Right renal pelvis (tissue), 4 donors: Measurements from ENCODE around the gene SNRPB2. TPM values are rescaled to one million over a fixed set of nuclear protein-coding genes. Genes with fewer than 3 reads are reported as not detected.

Experiments
- DNase-seq, 4 donors: peaks; one replicate each; pipeline ENCODE4 v3.0.0-alpha.2; 2013; ENCODE audit warnings: low read depth in 4 of 4, low spot score in 3 of 4, missing footprints in 1 of 4
- polyA plus RNA-seq, 4 donors: library from polyadenylated mRNA; unstranded; fragments of 120-200 nt; gene quantifications; one replicate each; pipeline ENCODE4 v1.2.1, GENCODE V29; 2013; ENCODE audit not compliant: insufficient read length in 4 of 4

SNRPB2 gene
- polyA plus RNA-seq = 100 to 1,000 TPM; 107 to 128 (median 124) TPM

GRCh38 chr20:16729565-16730460, at the start of gene SNRPB2:
SNRPB2 (plus strand) TSS chr20:16730026; CDS start chr20:16731703, 1,677 bp downstream.
- peak; percentile 88 to 90 (median 89) for DNase-seq

GRCh38 chr20:16684416-16684815, 45.4 kb upstream of the SNRPB2 start:
- no peak for DNase-seq

GRCh38 chr20:16689906-16690305, 39.9 kb upstream of the SNRPB2 start:
- DNase-seq = no peak

DNA sequence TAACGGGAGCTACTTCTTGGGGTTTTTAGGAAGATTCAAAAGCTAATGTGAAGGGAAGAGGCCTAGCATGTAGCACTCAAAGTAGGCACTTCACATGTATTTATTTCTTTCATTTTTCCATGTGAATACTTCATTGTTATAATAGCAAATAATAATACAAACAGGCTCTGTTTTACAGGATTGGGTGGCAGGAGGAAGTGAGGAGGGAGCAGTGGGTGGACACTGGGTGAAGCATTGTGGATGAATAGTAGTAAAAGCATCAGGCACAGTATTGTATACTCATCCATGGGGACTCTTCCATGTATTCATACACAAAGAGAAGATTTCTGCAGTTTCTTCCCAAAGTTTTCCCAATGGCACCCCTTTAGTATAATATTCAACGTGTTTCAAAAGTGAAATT, 38.4 kb upstream of the SNRPB2 start:
- DNase-seq = no peak

GRCh38 chr20:16692009-16692408, 37.8 kb upstream of the SNRPB2 start:
- no peak for DNase-seq

DNA sequence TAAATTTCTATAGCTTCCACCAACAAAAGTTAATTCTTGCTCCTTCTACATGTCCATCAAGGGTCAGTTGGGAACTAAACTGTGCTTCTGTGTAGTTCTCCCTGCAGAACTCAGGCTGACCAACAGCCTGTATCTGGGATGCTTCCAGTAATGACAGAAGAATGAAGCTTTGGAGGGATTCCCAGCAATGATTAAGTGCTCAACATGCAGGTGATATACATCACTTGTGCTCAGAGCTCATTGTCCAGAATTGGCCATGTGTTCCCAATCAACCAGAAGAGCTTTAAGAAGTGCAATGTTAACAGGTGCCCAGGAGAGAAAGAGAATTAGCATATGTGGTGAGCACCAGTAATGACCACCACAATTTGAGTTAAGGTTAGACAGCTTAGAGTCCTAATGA, 37.4 kb upstream of the SNRPB2 start:
- no peak for DNase-seq

- no peak for DNase-seq
Measured at GRCh38 chr20:16693278-16693677, 36.5 kb upstream of the SNRPB2 start.

GRCh38 chr20:16694161-16694560, 35.7 kb upstream of the SNRPB2 start:
- DNase-seq = no peak

DNA sequence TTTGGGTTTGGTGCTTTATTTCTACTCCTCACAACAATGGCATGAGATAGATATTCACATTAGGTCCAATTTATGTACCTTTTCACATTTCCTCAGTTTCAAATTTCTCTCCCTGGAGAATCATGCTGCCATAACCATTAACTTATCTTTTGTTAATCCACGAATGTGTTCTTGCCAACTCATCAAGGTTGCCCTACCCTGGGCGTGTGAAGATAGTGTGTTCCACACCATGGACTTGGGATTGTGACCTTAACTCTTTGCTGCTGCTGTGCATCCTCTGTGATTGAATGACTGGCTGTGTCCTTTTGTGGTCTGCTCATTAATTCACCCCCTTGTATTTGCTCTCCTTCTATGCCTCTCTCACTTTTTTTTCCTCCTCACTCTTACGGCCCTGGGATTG, 34.2 kb upstream of the SNRPB2 start:
- no peak for DNase-seq

GRCh38 chr20:16699293-16699692, 30.5 kb upstream of the SNRPB2 start:
- no peak for DNase-seq

- no peak for DNase-seq
Measured at GRCh38 chr20:16701296-16701695, 28.5 kb upstream of the SNRPB2 start.

GRCh38 chr20:16703570-16703969, 26.3 kb upstream of the SNRPB2 start:
- no peak for DNase-seq

- no peak for DNase-seq
Measured at GRCh38 chr20:16707674-16708073, 22.2 kb upstream of the SNRPB2 start.

DNA sequence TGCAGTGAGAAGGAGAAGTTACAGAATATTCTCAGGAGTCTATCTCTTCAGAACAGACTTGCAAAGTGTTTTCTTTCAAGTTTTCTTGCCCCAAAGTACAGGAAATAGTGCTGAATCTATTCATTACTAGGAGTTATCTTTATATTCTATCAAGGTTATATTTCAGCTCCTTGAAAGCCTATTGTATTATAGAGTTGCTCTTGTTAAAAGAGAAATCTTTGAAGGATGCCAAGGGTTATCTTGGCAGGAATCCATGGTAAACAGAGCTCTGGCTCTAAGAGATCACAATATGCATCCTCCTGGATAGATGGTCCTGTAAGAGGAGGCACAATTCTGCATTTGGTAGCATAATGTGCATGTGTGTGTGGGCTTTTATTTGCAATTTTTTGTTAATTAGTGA, 21.2 kb upstream of the SNRPB2 start:
- no peak for DNase-seq

DNA sequence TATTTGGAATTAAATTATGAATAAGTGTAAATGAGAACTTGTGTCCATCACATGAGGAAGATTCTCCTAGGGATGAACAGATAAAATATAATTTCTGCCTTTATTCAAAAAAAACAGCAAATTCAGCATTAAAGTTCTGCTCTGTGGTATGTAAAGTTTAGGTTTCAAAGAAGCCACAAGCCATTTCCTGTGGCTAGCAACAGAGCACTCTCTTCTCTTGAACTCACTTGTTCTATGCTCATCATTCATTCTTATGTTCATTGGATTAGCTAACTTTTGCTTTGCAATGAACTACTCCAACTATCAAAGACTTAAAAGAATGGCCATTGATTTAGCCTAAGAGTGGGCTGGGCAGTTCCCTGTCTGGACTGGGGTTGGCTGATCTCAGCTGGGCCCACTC, 20.8 kb upstream of the SNRPB2 start:
- no peak for DNase-seq

DNA sequence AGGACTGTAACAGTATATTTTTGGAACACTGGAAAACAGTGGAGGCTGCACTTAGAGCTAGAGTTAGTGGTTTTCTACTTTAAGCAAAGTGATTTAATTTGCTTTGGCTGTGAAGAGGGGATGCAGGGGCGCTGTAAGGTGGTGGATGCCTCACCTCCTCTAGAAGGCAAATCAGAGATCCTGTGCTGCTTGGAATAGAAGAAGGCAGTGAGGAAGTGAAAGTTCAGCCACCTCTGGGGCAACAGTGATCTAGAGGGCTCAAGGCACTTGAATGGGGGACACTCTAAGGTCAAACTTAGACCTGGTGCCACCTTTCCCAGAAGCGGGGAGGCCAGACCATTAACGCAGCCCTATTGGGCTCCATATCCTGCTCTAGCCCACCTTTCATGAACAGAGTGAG, 19.0 kb upstream of the SNRPB2 start:
- DNase-seq = no peak

GRCh38 chr20:16711661-16712258, 18.1 kb upstream of the SNRPB2 start:
- no peak for DNase-seq

DNA sequence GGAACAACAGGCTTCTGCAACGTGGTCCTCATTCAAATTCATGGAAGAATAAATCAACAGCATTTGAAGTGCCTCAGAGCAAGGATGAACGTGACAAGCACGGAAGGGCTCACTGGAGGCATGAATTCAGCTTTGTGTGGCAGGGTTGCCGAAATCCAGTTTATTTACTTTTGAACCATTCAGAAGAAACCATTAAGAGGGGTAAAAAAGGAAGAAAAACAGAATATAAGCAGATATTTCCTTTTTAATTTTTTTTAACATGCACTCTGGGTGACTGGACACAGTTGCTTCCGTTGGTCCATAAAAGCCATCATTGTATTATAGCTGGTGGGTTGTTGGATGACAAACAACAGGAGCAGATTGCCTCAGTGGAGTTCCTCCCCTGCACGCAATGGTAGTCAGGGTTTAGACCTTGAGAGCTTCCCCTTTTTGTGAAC, 17.3 kb upstream of the SNRPB2 start:
- no peak for DNase-seq

DNA sequence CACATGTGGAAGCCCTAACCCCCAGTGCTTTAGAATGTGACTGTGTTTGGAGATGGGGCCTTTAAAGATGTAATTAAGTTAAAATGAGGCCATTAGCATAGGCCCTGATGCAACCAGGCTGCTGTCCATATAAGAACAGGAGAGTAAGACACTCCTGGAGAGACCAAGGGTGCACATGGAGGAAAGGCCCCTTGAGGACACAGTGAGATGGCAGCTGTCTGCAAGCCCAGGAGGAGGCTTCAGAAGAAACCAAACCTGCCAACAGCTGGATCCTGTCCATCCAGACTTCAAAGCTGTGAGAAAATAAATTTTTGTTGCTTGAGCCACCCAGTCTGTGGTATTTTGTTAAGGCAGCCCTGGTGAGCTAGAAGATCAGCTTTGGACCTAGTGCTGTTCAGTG, 16.8 kb upstream of the SNRPB2 start:
- DNase-seq = no peak

- no peak for DNase-seq
Measured at GRCh38 chr20:16714242-16714641, 15.6 kb upstream of the SNRPB2 start.

GRCh38 chr20:16714751-16715150, 15.1 kb upstream of the SNRPB2 start:
- no peak for DNase-seq

DNA sequence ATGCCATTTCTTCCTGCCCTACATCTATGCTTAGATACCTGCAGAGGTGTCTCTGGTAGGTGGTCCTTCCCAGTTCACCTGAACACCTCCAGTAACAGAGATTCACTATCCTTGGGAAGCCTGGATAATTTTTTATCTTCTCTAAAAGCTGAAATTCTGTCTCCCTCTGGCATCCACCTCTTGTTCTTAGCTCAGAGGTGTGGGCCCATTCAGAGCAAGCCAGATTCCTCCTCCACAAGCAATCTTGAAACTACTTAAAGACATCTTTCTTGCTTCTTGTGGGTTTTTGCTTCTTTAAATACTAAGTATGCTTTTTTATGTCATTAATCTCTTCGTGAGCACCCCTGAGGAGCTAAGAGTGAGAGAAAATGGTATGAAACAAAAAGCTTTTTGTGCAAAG, 10.4 kb upstream of the SNRPB2 start:
- no peak for DNase-seq
